Measurements from ENCODE around the gene IFNAR1. TPM values are rescaled to one million over a fixed set of nuclear protein-coding genes. Genes with fewer than 3 reads are reported as not detected.

Gene IFNAR1
- total RNA-seq, 3 donors from 2014 or later (not counting 1 experiment from before 2014, with no cell fraction given) = 15.0 to 21.3 (median 19.3) TPM

GRCh38 chr21:33325222-33326067, 675 bp downstream of the IFNAR1 start:
- H3K4me3 ChIP-seq (ENCODE audit: low read length) = peak overlapping the region; percentile 98
- TF ChIP-seq, protein P1, sequence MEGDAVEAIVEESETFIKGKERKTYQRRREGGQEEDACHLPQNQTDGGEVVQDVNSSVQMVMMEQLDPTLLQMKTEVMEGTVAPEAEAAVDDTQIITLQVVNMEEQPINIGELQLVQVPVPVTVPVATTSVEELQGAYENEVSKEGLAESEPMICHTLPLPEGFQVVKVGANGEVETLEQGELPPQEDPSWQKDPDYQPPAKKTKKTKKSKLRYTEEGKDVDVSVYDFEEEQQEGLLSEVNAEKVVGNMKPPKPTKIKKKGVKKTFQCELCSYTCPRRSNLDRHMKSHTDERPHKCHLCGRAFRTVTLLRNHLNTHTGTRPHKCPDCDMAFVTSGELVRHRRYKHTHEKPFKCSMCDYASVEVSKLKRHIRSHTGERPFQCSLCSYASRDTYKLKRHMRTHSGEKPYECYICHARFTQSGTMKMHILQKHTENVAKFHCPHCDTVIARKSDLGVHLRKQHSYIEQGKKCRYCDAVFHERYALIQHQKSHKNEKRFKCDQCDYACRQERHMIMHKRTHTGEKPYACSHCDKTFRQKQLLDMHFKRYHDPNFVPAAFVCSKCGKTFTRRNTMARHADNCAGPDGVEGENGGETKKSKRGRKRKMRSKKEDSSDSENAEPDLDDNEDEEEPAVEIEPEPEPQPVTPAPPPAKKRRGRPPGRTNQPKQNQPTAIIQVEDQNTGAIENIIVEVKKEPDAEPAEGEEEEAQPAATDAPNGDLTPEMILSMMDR (IDR thresholded peaks at IDR 0.05) = no peak
- under 1% methylated on average over 28 of the region's 28 CpGs for WGBS (ENCODE audit: insufficient coverage)
- no peak overlapping the region for H3K27ac Mint-ChIP-seq
- H3K4me3 Mint-ChIP-seq = no peak overlapping the region
- H3K27me3 ChIP-seq (ENCODE audit: control insufficient read depth, insufficient read depth, low read length) = no peaks in the 10 kb centered on the region
- H3K27ac ChIP-seq (ENCODE audit: low read length) = peak overlapping the region; percentile 96
- no peaks in the 10 kb centered on the region for H3K27me3 Mint-ChIP-seq (ENCODE audit: low read depth in 2 of 2)
- ATAC-seq = peak; percentile 54 to 73 (median 59)
- intact Hi-C loops (cut with micrococcal nuclease) = loop anchor here (2.0 to 5.0 kb wide), 4 partner anchors 37 to 121 kb away; no protein-coding TSS in a partner anchor
- H3K4me1 ChIP-seq (ENCODE audit: control insufficient read depth, insufficient read depth, low read length) = peaks cover 22% of the 10 kb centered on the region
- H3K9me3 ChIP-seq (ENCODE audit: control insufficient read depth, insufficient read depth, low read length) = no peaks in the 10 kb centered on the region
- H3K9me3 Mint-ChIP-seq = no peaks in the 10 kb centered on the region
- H3K36me3 Mint-ChIP-seq = no peaks in the 10 kb centered on the region
- DNase-seq = peak; percentile 68 to 89
- H3K4me1 Mint-ChIP-seq = peaks cover 12 to 22% of the 10 kb centered on the region in 2 donors
- peaks cover under 1% of the 10 kb centered on the region for H3K36me3 ChIP-seq (ENCODE audit: control insufficient read depth, insufficient read depth, low read length)

GRCh38 chr21:33327326-33327725, 2.6 kb downstream of the IFNAR1 start:
- Histone ChIP-seq H3K4me1 (ENCODE audit: control insufficient read depth, insufficient read depth, low read length) (peaks cover 39% of the 10 kb centered on the region), H3K4me3 (ENCODE audit: low read length) (no peak overlapping the region), H3K27ac (ENCODE audit: low read length) (no peak overlapping the region), H3K36me3 (ENCODE audit: control insufficient read depth, insufficient read depth, low read length) (peaks cover 7% of the 10 kb centered on the region), H3K9me3 (ENCODE audit: control insufficient read depth, insufficient read depth, low read length) (no peaks in the 10 kb centered on the region), H3K27me3 (ENCODE audit: control insufficient read depth, insufficient read depth, low read length) (no peaks in the 10 kb centered on the region)
- TF ChIP-seq, protein P1 (IDR thresholded peaks at IDR 0.05) = no peak
- no peaks in the 10 kb centered on the region for H3K27me3 Mint-ChIP-seq (ENCODE audit: low read depth in 2 of 2)
- H3K27ac Mint-ChIP-seq = no peak overlapping the region
- ATAC-seq (no peak), DNase-seq (no peak)
- 93% methylated on average over 3 of the region's 3 CpGs for WGBS (ENCODE audit: insufficient coverage)
- intact Hi-C loops (cut with micrococcal nuclease) = loop anchor here (5.0 kb wide), 1 partner anchor 35 kb away; no protein-coding TSS in a partner anchor
- H3K9me3 Mint-ChIP-seq = peaks cover 0 to 2% of the 10 kb centered on the region in 2 donors
- H3K4me3 Mint-ChIP-seq = peak overlapping the region; percentile 9
- H3K36me3 Mint-ChIP-seq = peaks cover 4% of the 10 kb centered on the region
- peaks cover 21 to 41% of the 10 kb centered on the region in 2 donors for H3K4me1 Mint-ChIP-seq

DNA sequence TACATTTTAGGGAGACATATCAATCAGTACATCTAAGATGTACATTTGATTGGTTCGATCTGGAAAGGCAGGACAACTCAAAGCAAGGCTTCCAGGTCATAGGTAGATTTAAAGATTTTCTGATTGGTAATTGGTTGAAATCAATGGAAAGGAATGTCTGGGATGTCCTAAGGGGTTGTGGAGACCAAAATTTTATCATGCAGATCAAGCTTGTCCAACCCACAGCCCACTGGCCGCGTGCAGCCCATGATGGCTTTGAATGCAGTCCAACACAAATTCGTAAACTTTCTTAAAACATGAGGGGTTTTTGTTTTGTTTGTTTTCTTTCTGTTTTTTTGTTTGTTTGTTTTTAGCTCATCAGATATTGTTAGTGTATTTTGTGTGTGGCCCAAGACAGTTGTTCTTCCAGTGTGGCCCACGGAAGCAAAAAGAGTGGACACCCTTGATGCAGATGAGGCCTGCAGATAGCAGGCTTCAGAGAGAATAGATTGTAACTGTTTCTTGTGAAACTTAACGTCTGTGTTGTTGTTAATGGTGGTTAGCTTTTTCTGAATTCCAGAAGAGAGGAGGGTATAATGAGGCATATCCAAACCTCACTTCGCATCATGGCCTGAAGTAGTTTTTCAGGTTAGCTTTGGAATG, 3.1 kb downstream of the IFNAR1 start:
- H3K4me3 ChIP-seq (ENCODE audit: low read length) = no peak overlapping the region
- peaks cover 39% of the 10 kb centered on the region for H3K4me1 ChIP-seq (ENCODE audit: control insufficient read depth, insufficient read depth, low read length)
- Mint-ChIP-seq H3K4me1 (peaks cover 27 to 47% of the 10 kb centered on the region in 2 donors), H3K4me3 (peak overlapping the region; percentile 22), H3K27ac (peak overlapping the region in 1 of 2 donors; percentile 8), H3K36me3 (peaks cover 10% of the 10 kb centered on the region), H3K9me3 (peaks cover 0 to 6% of the 10 kb centered on the region in 2 donors), H3K27me3 (ENCODE audit: low read depth in 2 of 2) (no peaks in the 10 kb centered on the region)
- peaks cover 7% of the 10 kb centered on the region for H3K36me3 ChIP-seq (ENCODE audit: control insufficient read depth, insufficient read depth, low read length)
- H3K27ac ChIP-seq (ENCODE audit: low read length) = no peak overlapping the region
- H3K9me3 ChIP-seq (ENCODE audit: control insufficient read depth, insufficient read depth, low read length) = no peaks in the 10 kb centered on the region
- 93% methylated on average over 7 of the region's 7 CpGs for WGBS (ENCODE audit: insufficient coverage)
- TF ChIP-seq, protein P1 (IDR thresholded peaks at IDR 0.05) = no peak
- intact Hi-C loops (cut with micrococcal nuclease) = loop anchor here (5.0 kb wide), 1 partner anchor 34 kb away; no protein-coding TSS in a partner anchor
- no peak for DNase-seq
- no peaks in the 10 kb centered on the region for H3K27me3 ChIP-seq (ENCODE audit: control insufficient read depth, insufficient read depth, low read length)
- no peak for ATAC-seq
